Measurements from ENCODE around the gene L2HGDH.

Gene L2HGDH

DNA sequence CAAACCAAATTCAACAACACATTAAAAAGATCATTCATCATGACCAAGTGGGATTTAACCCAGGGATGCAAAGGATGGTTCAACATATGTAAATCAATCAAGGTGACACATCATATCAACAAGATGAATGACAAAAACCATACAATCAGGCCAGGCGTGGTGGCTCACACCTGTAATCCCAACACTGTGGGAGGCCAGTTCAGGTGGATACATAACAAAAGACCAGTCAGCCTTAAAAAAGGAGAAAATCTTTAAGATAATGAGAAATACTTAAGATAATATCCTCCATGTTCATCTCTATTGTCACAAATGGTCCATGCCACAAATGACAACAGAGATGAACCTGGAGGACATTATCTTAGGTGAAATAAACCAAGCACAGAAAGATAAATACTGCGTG is 12.4 kb downstream of the L2HGDH start:
- in situ Hi-C loops (cut with MboI; ENCODE audit: low sequenced_read_pairs) = no loop called here

DNA sequence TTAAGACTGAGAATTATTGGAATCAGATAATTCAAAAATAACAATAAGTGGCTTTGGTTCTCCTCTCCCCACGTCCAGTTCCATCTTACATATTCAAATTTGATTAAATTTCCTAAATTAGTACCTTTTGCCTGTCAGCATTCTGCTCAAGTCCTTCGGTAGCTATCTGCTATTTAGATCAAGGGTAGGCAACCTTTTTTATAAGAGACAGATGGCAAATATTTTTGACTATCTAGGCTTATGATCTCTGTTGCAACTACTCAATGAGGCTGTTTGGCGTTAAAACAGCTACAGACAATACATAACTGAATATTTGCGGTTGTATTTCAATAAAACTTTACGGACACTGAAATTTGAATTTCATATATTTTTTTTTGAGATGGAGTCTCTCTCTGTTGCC is 21.7 kb downstream of the L2HGDH start:
- in situ Hi-C loops (cut with MboI; ENCODE audit: low sequenced_read_pairs) = no loop called here

DNA sequence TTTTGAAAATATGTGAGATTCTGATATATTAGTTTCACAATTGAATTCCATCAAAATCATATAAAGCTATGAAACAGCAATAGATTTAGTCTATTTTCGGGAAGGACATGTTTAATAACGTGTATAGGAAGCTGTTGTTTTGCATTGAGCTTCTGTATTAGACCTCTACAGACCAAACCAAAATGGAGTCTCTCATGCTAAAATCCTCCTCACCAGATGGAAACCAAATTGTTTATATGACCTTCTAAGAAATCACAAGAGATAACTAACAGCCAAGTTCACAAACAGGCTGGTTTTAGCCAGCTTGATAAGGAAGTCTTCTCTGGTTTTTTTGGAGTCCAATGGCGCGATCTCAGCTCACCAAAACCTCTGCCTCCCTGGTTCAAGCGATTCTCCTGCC is 23.9 kb downstream of the L2HGDH start:
- in situ Hi-C loops (cut with MboI; ENCODE audit: low sequenced_read_pairs) = no loop called here

DNA sequence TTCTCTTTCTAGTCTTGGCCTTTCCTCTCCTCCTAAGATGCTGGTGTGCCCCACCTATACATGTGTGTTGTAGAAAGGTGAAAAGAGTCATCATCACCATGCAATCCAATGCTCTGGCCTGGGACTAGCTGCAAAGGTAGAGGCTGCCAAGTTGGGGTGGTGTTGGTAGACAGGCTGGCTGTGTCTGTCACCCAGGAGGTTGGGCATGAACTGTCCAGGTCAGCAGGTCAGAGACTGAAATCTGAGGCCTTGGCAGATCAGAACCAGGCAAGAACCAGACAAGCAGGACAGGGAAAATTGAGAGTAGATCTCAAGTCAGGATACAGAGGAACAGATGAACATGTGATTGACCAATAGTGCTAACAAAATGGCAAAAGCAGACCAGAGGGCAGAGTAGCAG is 26.2 kb downstream of the L2HGDH start:
- in situ Hi-C loops (cut with MboI; ENCODE audit: low sequenced_read_pairs) = no loop called here

DNA sequence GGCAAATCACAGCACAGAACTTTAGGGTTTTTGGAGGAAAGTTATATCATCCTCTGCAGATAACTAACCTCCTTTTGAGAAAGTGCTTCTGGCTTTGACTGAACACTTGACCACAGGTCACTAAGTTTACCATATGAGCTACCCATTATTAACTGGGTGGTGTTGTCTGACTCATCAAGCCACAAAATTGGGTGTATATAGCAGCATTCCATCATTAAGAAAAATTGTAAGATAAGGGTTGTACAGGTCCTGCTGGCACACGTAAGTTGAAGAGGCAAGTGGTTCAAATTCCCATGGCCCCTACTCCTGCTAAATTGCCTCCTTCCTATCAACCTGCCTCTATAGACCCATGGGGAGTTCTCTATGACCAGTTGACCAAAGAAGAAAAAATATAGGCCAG is 39.5 kb downstream of the L2HGDH start:
- in situ Hi-C loops (cut with MboI; ENCODE audit: low sequenced_read_pairs) = no loop called here

DNA sequence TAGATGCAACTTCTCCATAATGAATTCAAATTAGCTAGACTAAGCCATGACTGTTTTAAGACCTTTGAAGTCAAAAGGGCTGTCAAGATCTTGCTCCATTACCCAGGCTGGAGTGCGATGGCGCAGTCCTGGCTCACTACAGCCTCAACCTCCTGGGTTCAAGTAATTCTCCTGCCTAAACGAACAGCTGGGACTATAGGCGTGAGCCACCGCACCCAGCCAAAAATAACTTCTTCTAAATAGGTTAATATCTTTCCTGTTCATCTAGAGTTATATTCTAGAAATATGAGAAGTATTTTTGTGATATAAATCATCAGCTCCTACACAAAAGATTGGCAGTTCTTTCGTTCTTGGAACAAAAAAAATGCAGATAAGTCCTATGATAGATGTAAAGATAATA is 41.1 kb downstream of the L2HGDH start:
- in situ Hi-C loops (cut with MboI; ENCODE audit: low sequenced_read_pairs) = no loop called here

DNA sequence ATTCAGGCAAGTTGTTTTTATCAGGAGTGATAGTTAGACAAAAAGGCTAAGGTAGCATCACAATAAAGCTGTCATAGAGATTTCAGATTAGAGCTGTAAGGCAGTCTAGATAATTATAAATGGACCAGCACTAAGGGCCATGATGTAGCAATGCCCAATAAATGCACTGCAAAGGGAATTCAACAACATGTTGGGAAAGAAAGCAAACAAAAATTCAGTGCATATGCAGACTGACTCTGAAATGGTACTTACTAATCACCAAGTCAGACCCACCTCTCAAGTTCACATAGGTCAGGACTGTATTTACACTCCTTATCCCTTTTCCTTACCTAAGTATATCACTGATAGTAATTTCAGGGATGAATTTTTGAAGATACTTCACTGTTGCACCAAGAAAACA is 47.0 kb downstream of the L2HGDH start:
- in situ Hi-C loops (cut with MboI; ENCODE audit: low sequenced_read_pairs) = no loop called here

DNA sequence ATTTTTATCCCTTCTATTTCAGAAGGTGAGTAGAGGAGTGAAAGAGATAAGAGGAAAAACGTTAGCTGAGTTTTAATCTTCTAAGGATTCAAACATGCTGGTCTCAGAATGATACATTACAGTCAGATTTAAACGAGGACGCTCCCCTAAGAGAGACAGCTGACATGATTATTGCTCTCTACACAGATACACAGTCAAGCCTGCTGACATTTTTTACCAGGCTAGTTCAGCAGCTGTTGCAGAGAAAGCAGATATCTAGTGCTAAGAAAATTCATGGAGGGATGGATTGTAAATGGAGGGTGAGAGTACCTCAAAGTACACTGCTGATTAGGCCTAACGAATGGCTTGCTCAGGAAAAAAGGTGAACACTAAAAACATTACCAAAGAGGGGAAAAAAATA is 48.7 kb downstream of the L2HGDH start:
- in situ Hi-C loops (cut with MboI; ENCODE audit: low sequenced_read_pairs) = no loop called here

DNA sequence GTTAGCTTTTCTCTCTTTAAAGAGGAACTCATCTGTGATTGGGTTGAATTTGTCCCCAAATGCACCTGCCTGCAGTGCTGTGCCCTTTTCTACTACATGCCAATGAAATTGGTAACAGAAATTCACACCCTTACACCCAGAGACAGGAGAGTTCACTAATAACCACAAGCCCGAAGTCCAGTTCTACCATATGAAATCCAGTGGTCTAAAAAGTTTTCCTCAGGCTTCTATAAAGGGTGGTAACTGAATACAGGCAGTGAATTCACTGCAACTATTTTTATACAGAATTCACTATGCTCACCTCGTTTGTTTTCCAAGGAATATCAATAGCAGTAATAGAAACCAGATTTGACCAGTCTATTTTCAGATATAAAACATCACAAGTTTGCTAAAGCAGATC is 49.2 kb downstream of the L2HGDH start:
- in situ Hi-C loops (cut with MboI; ENCODE audit: low sequenced_read_pairs) = no loop called here

DNA sequence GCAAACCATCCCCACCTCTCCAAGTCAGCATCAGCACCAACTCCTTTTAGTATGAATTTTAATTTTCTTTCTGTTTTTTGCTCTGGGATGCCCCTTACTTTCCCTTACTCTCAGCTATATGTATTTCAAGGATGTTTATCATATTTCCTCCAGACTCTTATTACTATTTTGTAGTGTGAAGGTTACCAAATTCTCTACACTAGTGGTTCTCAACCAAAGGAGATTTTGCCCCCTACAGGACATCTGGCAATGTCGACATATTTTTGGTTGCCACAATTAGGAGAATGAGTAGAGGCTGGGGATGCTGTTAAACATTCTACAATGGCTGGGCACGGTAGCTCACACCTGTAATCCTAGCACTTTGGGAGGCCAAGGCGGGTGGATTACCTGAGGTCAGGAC is 51.5 kb downstream of the L2HGDH start:
- in situ Hi-C loops (cut with MboI; ENCODE audit: low sequenced_read_pairs) = no loop called here

DNA sequence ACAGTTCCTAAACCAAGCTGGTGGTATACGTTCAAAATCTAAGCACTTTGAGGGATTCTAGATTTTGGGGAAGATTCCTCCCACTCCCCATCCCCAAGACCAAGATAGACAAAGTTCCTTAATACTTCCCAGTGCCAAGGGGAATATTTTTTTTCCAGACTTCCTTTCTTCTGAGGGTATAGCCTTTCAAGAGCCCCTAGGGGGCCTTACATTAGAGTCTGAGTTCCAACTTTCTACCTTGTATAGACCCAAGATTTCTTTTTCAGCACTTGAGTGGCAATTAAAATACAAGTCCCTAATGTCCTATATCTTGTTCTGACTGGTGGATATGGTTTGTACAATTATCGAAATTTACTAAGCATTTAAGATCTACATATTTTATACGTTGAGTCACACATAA is 52.0 kb downstream of the L2HGDH start:
- in situ Hi-C loops (cut with MboI; ENCODE audit: low sequenced_read_pairs) = no loop called here

DNA sequence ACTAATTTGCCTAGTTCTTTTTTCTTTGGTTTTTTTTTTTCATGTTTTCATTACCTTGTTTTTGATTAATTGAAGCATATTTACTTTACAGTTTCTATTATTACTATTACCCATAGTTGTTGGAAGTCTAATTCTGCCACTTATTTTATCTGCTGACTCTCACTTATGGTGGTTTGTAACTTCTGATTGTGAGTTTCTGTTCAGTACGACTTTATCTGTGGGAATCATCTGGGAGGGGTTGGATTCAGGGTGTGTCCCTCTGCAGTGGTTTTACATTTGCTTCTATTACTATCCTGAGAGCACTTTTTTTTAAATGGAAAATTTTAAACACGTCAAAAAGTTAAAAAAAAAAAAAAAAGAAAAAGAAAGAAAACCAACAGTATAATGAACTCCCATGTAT is 54.3 kb downstream of the L2HGDH start:
- in situ Hi-C loops (cut with MboI; ENCODE audit: low sequenced_read_pairs) = no loop called here

DNA sequence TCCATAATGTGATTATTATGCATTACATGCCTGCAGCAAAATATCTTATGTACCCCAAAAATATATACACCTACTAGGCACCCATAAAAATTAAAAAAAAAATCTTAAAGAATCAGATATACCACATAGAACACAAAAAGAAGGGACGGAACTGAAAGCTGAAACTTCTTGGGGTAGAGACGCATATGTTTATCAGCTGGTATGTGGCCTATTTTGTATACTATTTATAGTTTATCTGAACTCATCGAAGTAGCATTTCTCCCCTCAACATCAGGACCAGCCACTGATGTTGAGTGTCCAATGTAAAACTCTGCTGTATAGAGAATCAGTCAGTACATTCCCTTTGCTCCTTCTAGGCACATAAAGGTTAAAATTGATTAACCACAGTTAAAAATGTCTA is 57.8 kb downstream of the L2HGDH start:
- in situ Hi-C loops (cut with MboI; ENCODE audit: low sequenced_read_pairs) = no loop called here

DNA sequence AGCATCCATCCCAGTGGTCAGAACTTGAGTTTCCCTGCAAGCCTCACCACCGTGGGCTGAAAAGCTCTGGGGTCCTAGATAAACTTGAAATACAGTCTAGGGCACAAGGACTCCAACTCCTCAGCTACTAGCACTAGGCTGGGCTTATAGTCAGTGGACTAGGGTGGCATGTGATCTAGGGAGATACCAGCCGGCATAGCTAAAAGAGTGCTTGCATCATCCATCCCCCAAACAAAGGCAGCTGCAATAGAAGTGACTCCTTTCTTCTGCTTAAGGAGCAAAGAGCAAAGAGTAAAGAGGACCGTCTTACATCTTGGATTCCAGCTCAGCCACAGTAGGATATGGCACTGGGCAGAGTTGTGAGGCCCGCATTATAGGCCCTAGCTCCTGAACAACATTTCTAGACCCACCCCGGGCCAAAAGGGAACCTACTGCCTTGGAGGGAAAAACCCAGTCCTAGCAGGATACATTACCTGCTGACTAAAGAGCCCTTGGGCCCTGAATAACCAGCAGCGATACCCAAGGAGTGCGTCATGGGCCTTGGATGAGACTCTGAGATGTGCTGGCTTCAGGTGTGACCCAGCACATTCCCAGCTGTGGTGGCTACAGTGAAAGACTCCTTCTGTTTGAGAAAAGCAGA is 62.8 kb downstream of the L2HGDH start:
- in situ Hi-C loops (cut with MboI; ENCODE audit: low sequenced_read_pairs) = no loop called here

DNA sequence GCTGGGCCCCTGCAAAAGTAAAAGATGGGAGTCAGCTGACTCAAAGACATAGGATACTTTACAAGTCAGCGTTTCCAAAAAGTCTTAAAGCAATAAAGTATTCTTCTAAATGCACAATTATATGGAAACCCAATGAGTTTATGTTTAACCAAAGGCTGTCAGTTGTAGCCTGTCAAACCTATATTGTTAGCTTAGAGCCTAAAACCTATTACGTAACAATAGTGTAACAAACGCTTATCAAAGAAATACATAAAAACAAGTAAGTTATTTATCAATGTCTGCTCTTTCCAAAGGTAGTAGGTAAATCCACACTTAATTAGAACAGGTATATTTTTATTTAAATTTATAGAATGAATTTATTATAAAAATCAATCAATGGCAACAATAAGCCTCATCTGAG is 64.8 kb downstream of the L2HGDH start:
- in situ Hi-C loops (cut with MboI; ENCODE audit: low sequenced_read_pairs) = no loop called here

DNA sequence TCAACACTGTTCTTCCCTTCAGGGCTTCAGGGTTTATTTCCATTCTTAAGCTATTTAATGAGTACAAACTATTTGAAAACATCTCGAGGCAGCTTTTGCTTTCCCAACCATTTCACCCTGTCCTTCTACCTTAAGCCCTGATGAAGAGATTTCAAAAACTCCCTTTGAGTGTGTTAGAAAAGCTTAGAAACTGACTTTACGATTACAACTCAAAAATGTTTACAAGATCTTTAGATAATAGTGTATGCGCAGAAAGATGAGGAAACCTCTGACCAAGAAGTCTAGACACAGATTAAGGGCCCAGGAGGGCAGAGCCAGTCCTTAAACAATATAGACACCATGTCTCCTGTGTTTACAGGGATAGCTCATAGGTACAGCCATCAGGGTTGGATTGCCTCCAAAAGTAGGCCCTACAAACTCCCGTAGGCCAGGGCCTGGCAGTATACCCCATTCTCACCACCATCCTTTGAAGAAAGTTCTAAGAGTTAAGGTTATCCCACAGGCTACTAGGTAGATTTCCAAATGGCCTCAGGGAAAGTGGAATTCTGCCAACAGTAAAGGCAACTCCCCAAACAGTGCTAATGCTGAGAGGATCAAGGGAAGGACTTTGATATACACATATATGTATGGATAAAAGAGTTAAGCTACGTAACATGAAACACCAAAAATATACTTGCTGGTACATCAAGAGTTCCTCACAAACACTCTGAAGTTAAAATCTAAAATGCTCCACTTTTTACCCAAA is 69.3 kb downstream of the L2HGDH start:
- in situ Hi-C loops (cut with MboI; ENCODE audit: low sequenced_read_pairs) = no loop called here

DNA sequence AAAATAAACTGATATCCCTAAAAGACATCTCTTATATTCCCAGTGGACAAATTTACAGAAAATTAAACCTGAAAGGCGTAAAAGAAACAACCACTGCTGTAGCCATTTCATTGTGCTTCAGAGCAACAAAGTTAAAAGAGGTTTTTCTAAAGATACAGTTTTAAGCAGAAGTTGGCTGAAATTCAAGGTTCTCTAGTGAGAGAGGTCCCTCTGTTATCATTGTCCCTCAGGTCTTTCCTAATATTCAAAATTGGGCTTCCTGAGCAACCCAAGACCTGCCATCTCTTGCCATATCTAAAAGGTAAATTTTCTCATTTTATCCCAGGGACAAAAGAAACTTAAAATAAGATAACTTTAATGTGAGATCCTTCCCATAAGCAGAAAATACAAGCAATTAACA is 69.9 kb downstream of the L2HGDH start:
- in situ Hi-C loops (cut with MboI; ENCODE audit: low sequenced_read_pairs) = no loop called here

DNA sequence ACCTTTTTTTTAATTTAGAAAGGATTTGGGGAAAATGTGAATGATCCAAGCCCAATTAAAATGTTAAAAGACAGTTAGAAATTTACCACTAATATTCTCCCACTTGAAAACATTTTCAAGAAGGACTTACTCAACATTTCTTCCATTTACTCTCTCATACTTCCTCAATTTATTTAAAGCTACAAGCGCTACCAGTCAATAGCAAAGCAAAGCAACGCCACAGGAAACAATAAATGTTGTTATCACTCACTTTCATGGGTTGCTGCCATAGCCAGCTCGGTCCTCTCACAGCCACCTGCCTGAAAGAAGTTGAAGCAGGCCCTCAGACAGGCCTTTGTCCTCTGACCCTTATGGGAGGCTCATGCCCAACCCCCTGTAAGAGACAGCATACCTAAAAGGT is 74.6 kb downstream of the L2HGDH start:
- in situ Hi-C loops (cut with MboI; ENCODE audit: low sequenced_read_pairs) = no loop called here

DNA sequence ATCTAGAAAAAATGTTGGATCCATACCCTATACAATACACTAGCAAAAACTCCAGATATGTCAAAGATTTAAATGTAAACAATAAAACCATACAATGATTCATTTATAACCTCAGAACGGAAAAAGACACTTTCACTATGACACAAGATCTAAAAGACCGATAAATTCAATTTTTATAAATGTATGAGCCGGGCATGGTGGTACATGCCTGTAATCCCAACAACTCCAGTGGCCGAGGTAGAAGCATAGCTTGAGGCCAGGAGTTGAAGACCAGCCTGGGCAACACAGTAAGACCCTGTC is 78.1 kb downstream of the L2HGDH start:
- in situ Hi-C loops (cut with MboI; ENCODE audit: low sequenced_read_pairs) = no loop called here

DNA sequence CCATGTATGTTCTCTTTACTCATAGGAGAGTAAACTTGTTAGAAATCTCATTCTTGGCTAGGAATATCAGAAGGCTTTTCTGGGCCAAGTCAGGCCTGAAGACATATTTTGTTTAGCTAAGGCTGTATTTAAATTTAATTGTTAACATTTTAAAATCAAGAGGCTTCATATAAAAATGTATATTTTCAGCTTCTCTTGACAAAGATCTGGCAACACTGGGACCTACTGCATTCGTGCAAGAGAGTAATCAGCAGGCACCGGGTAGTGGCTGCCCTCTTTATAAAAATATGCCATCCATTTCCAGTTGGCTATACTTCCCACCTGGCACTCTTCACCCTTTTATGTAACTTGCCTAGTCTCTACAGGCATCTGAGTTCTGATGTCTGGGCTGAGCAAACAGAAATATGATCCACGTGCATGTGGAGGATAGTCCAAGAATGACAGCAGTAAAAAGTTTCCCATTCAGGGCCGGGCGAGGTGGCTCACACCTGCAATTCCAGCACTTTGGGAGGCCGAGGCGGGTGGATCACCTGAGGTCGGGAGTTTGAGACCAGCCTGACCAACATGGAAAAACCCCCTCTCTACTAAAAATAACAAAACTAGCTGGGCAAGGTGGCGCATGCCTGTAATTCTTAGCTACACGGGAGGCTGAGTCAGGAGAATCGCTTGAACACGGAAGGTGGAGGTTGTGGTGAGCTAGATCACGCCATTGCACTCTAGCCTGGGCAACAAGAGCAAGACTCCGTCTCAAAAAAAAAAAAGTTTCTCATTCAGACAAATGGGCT is 78.7 kb downstream of the L2HGDH start:
- in situ Hi-C loops (cut with MboI; ENCODE audit: low sequenced_read_pairs) = no loop called here

DNA sequence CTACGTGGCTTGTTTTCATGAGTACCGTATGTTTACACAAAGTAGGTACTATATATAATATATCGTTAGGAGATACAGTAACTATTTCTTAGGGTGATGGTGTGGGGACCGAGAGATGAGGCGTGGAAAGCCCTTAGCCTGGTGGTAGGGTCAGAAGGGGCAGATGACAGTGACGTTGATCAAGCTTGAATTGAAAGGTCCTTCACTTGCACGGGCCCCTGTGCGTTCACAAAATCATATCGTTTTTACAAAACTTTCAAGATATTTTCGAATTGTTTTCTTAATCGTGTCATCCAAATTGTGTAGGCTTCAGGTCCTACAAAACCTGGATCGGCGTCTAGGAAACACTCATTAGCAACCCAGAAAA is 79.8 kb downstream of the L2HGDH start:
- in situ Hi-C loops (cut with MboI; ENCODE audit: low sequenced_read_pairs) = no loop called here

DNA sequence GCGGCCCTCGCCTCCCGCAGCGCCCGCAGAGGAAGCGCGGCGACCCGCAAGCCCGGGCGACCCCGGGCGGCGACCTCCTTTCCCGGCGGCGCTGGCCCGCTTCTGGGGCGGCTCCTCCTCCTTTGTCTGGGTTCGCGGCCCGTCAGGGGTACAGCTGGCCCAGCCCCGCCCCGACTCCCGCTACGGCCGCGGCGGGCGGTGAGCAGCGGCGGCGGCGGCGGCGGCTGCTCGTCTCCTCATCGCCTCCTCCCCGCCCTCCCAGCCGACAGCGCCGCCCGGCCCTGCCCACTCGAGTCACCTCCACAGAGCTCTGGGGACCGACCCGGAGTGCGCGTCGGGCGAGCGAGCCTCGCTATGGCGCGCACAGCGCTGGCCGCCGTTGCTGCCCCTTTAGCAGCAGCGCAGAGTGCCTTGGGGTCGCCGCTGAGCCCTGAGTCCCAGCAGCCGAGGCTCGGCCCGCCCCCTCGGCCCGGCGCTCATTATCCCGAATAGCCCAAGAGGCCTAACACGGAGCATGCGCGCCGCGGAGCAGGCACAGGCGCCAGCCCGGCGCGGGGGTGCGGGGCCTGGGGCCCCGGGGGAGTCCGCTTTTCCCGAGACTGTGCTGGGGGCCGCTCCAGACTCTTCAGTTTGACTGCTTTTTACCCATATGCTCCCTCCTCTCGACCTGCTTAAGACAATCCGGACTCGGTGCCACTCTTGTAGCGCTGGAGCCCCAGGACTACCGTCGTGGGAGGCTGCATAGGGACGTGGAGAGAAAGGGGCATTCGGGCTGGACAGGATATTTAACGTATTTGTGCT is 80.4 kb downstream of the L2HGDH start, which contains the start of gene SOS2:
TSS of gene SOS2 (minus strand) at position 104 of the 801 bp plus-strand sequence. CDS start 295 bp downstream, outside the sequence.
- in situ Hi-C loops (cut with MboI; ENCODE audit: low sequenced_read_pairs) = no loop called here

All from HL-60/S4 treated with retinoic acid at 250 ng/mL for 4 days and 3 days (cell line).